K562 (cell line): Measurements from ENCODE around the gene TJP3. TPM values are rescaled to one million over a fixed set of nuclear protein-coding genes. Genes with fewer than 3 reads are reported as not detected.

Source experiments
- ATF3 ChIP-seq, 2 experiments: fragments of 450-650 bp in 1 of 2; sonication (generic) in 1 of 2; formaldehyde crosslinking in 1 of 2; IDR thresholded peaks in 1 of 2; conservative IDR thresholded peaks in 1 of 2; 2 replicates each; pipeline versions ENCODE4 v1.6.1 to v1.8.1; 2016 to 2023; ENCODE audit warnings: mild to moderate bottlenecking in 2 of 2, moderate library complexity in 2 of 2, inconsistent platforms in 1 of 2, missing genetic modification reagents in 1 of 2
- CLOCK ChIP-seq: fragments of 250-450 bp; sonication (Bioruptor Pico); IDR thresholded peaks from 2 replicates; pipeline ENCODE4 v1.4.0; 2020; ENCODE audit warnings: mild to moderate bottlenecking, moderate library complexity, borderline replicate concordance
- CTBP1 ChIP-seq: fragments of 450-650 bp; IDR thresholded peaks from 2 replicates; pipeline ENCODE4 v1.6.1; 2016; ENCODE audit warnings: borderline replicate concordance
- E2F3 ChIP-seq: fragments of 250-450 bp; sonication (Bioruptor Pico); IDR thresholded peaks from 2 replicates; pipeline ENCODE4 v1.4.0; 2020; ENCODE audit warnings: mild to moderate bottlenecking
- FIP1L1 ChIP-seq: fragments of 200-400 bp; formaldehyde crosslinking; IDR thresholded peaks from 2 replicates; pipeline ENCODE4 v1.6.1; 2018; ENCODE audit warnings: mild to moderate bottlenecking, low read depth, low read length; ENCODE audit not compliant: poor library complexity, severe bottlenecking
- FOXA1 ChIP-seq: fragments of 450-650 bp; IDR thresholded peaks from 2 replicates; pipeline ENCODE4 v1.6.1; 2016; ENCODE audit warnings: mild to moderate bottlenecking, borderline replicate concordance
- GABPB1 ChIP-seq: sonication (generic); formaldehyde crosslinking; IDR thresholded peaks from 2 replicates; pipeline ENCODE4 v1.8.0; 2022; ENCODE audit warnings: mild to moderate bottlenecking, missing genetic modification reagents
- HOMEZ ChIP-seq: fragments of 250-450 bp; sonication (Bioruptor Pico); IDR thresholded peaks from 2 replicates; pipeline ENCODE4 v1.4.0; 2020; ENCODE audit warnings: mild to moderate bottlenecking, moderate library complexity
- MTF1 ChIP-seq: fragments of 250-450 bp; sonication (Bioruptor Pico); IDR thresholded peaks from 2 replicates; pipeline ENCODE4 v1.9.0; 2021; ENCODE audit warnings: moderate library complexity, mild to moderate bottlenecking, inconsistent platforms, borderline replicate concordance
- NR4A1 ChIP-seq, 2 experiments: fragments of 250-450 bp in 1 of 2; fragments of 450-650 bp in 1 of 2; sonication (Bioruptor Pico) in 1 of 2; IDR thresholded peaks; 2 replicates each; pipeline versions ENCODE4 v1.4.0 to v1.6.1; 2016 to 2020; ENCODE audit warnings: mild to moderate bottlenecking in 2 of 2, missing compliant biosample characterization in 1 of 2, missing genetic modification characterization in 1 of 2, moderate library complexity in 1 of 2
- POLR2A ChIP-seq: fragments of 450-650 bp; conservative IDR thresholded peaks from 2 replicates; pipeline ENCODE4 v1.6.1; 2016
- RCOR1 ChIP-seq, 2 experiments: IDR thresholded peaks; 2 replicates each; pipeline ENCODE4 v1.6.1; 2012; ENCODE audit warnings: low read depth in 2 of 2, low read length in 2 of 2, borderline replicate concordance in 1 of 2, improper control_type of control experiment in 1 of 2
- RNF2 ChIP-seq: sonication (generic); IDR thresholded peaks from 2 replicates; pipeline ENCODE4 v1.6.1; 2016
- SIX5 ChIP-seq, 2 experiments: IDR thresholded peaks; 2 replicates each; pipeline ENCODE4 v1.6.1; 2011; ENCODE audit warnings: low read length in 2 of 2, borderline replicate concordance in 1 of 2, low read depth in 1 of 2, mild to moderate bottlenecking in 1 of 2, moderate library complexity in 1 of 2; ENCODE audit not compliant: insufficient read depth in 1 of 2
- TAF15 ChIP-seq: fragments of 200-400 bp; formaldehyde crosslinking; IDR thresholded peaks from 2 replicates; pipeline ENCODE4 v1.6.1; 2017; ENCODE audit warnings: mild to moderate bottlenecking, low read depth, low read length, moderate library complexity
- TSC22D4 ChIP-seq: fragments of 450-650 bp; IDR thresholded peaks from 2 replicates; pipeline ENCODE4 v1.6.1; 2016; ENCODE audit warnings: missing genetic modification characterization, missing biosample characterization, control low read depth
- YBX1 ChIP-seq: fragments of 450-650 bp; IDR thresholded peaks from 2 replicates; pipeline ENCODE4 v1.7.1; 2016; ENCODE audit warnings: mild to moderate bottlenecking
- ZNF263 ChIP-seq: sonication (generic); formaldehyde crosslinking; IDR thresholded peaks from 2 replicates; pipeline ENCODE4 v1.8.0; 2022; ENCODE audit warnings: mild to moderate bottlenecking, missing genetic modification reagents, borderline replicate concordance
- ZNF586 ChIP-seq: fragments of 450-650 bp; formaldehyde crosslinking; conservative IDR thresholded peaks from 2 replicates; pipeline ENCODE4 v1.4.0; 2020; ENCODE audit warnings: mild to moderate bottlenecking, moderate library complexity
- ZNF778 ChIP-seq: fragments of 450-650 bp; formaldehyde crosslinking; IDR thresholded peaks from 2 replicates; pipeline ENCODE4 v1.4.0; 2020; ENCODE audit warnings: mild to moderate bottlenecking, moderate library complexity
- ZNF79 ChIP-seq: fragments of 250-450 bp; sonication (Bioruptor Pico); IDR thresholded peaks from 2 replicates; pipeline ENCODE4 v1.4.0; 2020; ENCODE audit warnings: low read depth, mild to moderate bottlenecking, moderate library complexity
- polyA plus RNA-seq, 8 experiments: library from polyadenylated mRNA; depleted of rRNA in 4 of 8; stranded (reverse) in 5 of 8; unstranded in 3 of 8; fragments of >200 nt; fragmentation: Nextera tagmentation in 2 of 8; fragmentation: Illumina TruSeq in 1 of 8; extraction: Ambion mirVana in 2 of 8; extraction: Trizol in 1 of 8; gene quantifications; 2 replicates each; pipeline versions ENCODE4 v1.2.1 to v1.2.3, GENCODE V29; 2011 to 2014; ENCODE audit warnings: inconsistent platforms in 1 of 8, missing spikeins in 1 of 8
- total RNA-seq, 7 experiments: library from RNA; depleted of rRNA in 6 of 7; stranded (reverse); fragments of >200 nt in 6 of 7; fragmentation: Illumina TruSeq in 2 of 7; extraction: Trizol in 2 of 7; gene quantifications; 2 replicates each; pipeline versions ENCODE4 v1.2.1 to v1.2.3, GENCODE V29; 2011 to 2021; ENCODE audit warnings: low replicate concordance in 1 of 7
- TF ChIP-seq, protein P1 (sequence below): fragments of 450-650 bp; formaldehyde crosslinking; IDR thresholded peaks from 2 replicates; pipeline ENCODE4 v1.4.0; 2022; ENCODE audit warnings: missing genetic modification characterization

Gene TJP3
- total and polyA plus RNA-seq, 9 of the 15 experiments (the other 6 are each of a cell fraction or from before 2014, with no cell fraction given), result 0.11 to 2.4 (median 0.57) TPM; not detected in 1

- TF ChIP-seq ZNF586 (no peak), E2F3 (CRISPR knock-in tag) (no peak), RCOR1 (IDR thresholded peaks at IDR 0.05; ENCODE audit: borderline replicate concordance in 1 of 2, low read depth in 2 of 2, low read length in 2 of 2) (no peak; a peak in 1 of 4 replicates), TAF15 (no peak), ZNF263 (CRISPR knock-in tag) (no peak), FIP1L1 (no peak), POLR2A (peak; percentile 37; the same call in 1 of the 2 replicates), CTBP1 (peak; percentile 39; the same call in 1 of the 2 replicates), RNF2 (no peak), GABPB1 (CRISPR knock-in tag) (no peak), HOMEZ (CRISPR knock-in tag) (no peak), NR4A1 (CRISPR knock-in tag; IDR thresholded peaks at IDR 0.05) (no peak), NR4A1 (tag; IDR thresholded peaks at IDR 0.05) (no peak), ZNF79 (CRISPR knock-in tag) (no peak), CLOCK (CRISPR knock-in tag) (no peak), FOXA1 (no peak), MTF1 (CRISPR knock-in tag) (no peak), ATF3 (IDR thresholded peaks at IDR 0.05) (no peak), ATF3 (CRISPR knock-in tag; conservative IDR thresholded peaks at IDR 0.05) (no peak), SIX5 (IDR thresholded peaks at IDR 0.05; ENCODE audit: borderline replicate concordance in 1 of 2, insufficient read depth in 1 of 2, low read depth in 1 of 2, low read length in 2 of 2) (no peak), TSC22D4 (no peak), YBX1 (no peak), ZNF778 (CRISPR knock-in tag) (no peak)
- TF ChIP-seq, protein P1, sequence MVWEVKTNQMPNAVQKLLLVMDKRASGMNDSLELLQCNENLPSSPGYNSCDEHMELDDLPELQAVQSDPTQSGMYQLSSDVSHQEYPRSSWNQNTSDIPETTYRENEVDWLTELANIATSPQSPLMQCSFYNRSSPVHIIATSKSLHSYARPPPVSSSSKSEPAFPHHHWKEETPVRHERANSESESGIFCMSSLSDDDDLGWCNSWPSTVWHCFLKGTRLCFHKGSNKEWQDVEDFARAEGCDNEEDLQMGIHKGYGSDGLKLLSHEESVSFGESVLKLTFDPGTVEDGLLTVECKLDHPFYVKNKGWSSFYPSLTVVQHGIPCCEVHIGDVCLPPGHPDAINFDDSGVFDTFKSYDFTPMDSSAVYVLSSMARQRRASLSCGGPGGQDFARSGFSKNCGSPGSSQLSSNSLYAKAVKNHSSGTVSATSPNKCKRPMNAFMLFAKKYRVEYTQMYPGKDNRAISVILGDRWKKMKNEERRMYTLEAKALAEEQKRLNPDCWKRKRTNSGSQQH (CRISPR knock-in tag), result 0 out of 2 replicates have a peak, but pooled peaks have one; percentile 23
Observed at GRCh38 chr19:3776479-3777040, 68.4 kb downstream of the TJP3 start (continued).
